H9 (cell line): Measurements from ENCODE around the gene SLC38A3. TPM values are rescaled to one million over a fixed set of nuclear protein-coding genes. Genes with fewer than 3 reads are reported as not detected.

Source experiments
- DNase-seq: peaks from one replicate; pipeline ENCODE4 v3.0.0-alpha.2; 2017
- H2AFZ ChIP-seq: one replicate; pipeline ENCODE4 v1.6.1; 2013; ENCODE audit warnings: mild to moderate bottlenecking, low read length, control low read depth, moderate library complexity
- H2AK5ac ChIP-seq: 2 replicates; pipeline ENCODE4 v1.6.1; 2013; ENCODE audit warnings: low read length, control low read depth, mixed read lengths; ENCODE audit not compliant: insufficient read length
- H2BK120ac ChIP-seq: one replicate; pipeline ENCODE4 v1.6.1; 2013; ENCODE audit warnings: low read depth, mild to moderate bottlenecking, low read length, control low read depth, inconsistent platforms; ENCODE audit not compliant: poor library complexity, severe bottlenecking
- H2BK12ac ChIP-seq: 2 replicates; pipeline ENCODE4 v1.6.1; 2013; ENCODE audit warnings: low read length, control low read depth, mixed read lengths, low read depth; ENCODE audit not compliant: insufficient read length
- H2BK15ac ChIP-seq: 2 replicates; pipeline ENCODE4 v1.6.1; 2013; ENCODE audit warnings: low read depth, low read length, control low read depth
- H2BK20ac ChIP-seq: one replicate; pipeline ENCODE4 v1.6.1; 2013; ENCODE audit warnings: low read depth, mild to moderate bottlenecking, low read length, control low read depth, inconsistent platforms; ENCODE audit not compliant: poor library complexity, severe bottlenecking
- H2BK5ac ChIP-seq: 2 replicates; pipeline ENCODE4 v1.6.1; 2013; ENCODE audit warnings: low read length, control low read depth, mixed read lengths; ENCODE audit not compliant: insufficient read length
- H3K14ac ChIP-seq: 2 replicates; pipeline ENCODE4 v1.6.1; 2013; ENCODE audit warnings: low read length, control low read depth; ENCODE audit not compliant: insufficient read depth
- H3K18ac ChIP-seq: 2 replicates; pipeline ENCODE4 v1.6.1; 2013; ENCODE audit warnings: low read depth, mild to moderate bottlenecking, mixed read lengths, low read length, control low read depth; ENCODE audit not compliant: insufficient read length
- H3K23ac ChIP-seq: 2 replicates; pipeline ENCODE4 v1.6.1; 2013; ENCODE audit warnings: low read length, control low read depth, mixed read lengths, low read depth; ENCODE audit not compliant: insufficient read length
- H3K23me2 ChIP-seq: 2 replicates; pipeline ENCODE4 v1.6.1; 2013; ENCODE audit warnings: low read depth, mild to moderate bottlenecking, mixed read lengths, low read length, control low read depth; ENCODE audit not compliant: insufficient read length, poor library complexity, severe bottlenecking
- H3K27ac ChIP-seq: 2 replicates; pipeline ENCODE4 v1.5.1; 2013; ENCODE audit warnings: low read length, control low read depth, mixed read lengths, low read depth; ENCODE audit not compliant: insufficient read length
- H3K27me3 ChIP-seq: 2 replicates; pipeline ENCODE4 v1.6.1; 2013; ENCODE audit warnings: low read length, control low read depth, inconsistent platforms; ENCODE audit not compliant: insufficient read depth
- H3K4ac ChIP-seq: 2 replicates; pipeline ENCODE4 v1.6.1; 2013; ENCODE audit warnings: low read depth, mild to moderate bottlenecking, control low read depth, inconsistent platforms, low read length, moderate library complexity
- H3K4me1 ChIP-seq: 2 replicates; pipeline ENCODE4 v1.6.1; 2013; ENCODE audit warnings: low read length, control low read depth, inconsistent platforms; ENCODE audit not compliant: insufficient read depth
- H3K4me2 ChIP-seq: 2 replicates; pipeline ENCODE4 v1.6.1; 2013; ENCODE audit warnings: low read length, control low read depth, mixed read lengths; ENCODE audit not compliant: insufficient read length, insufficient read depth
- H3K56ac ChIP-seq: 2 replicates; pipeline ENCODE4 v1.6.1; 2013; ENCODE audit warnings: low read depth, mild to moderate bottlenecking, mixed read lengths, low read length, control low read depth; ENCODE audit not compliant: insufficient read length
- H3K79me1 ChIP-seq: 2 replicates; pipeline ENCODE4 v1.6.1; 2013; ENCODE audit warnings: low read depth, mild to moderate bottlenecking, moderate library complexity, low read length, control low read depth, inconsistent platforms; ENCODE audit not compliant: insufficient read depth, poor library complexity, severe bottlenecking
- H3K79me2 ChIP-seq: 2 replicates; pipeline ENCODE4 v1.6.1; 2013; ENCODE audit warnings: low read length, control low read depth, inconsistent platforms; ENCODE audit not compliant: insufficient read depth
- H3K9ac ChIP-seq: 2 replicates; pipeline ENCODE4 v1.6.1; 2013; ENCODE audit warnings: low read length, control low read depth, mixed read lengths; ENCODE audit not compliant: insufficient read length; ENCODE audit errors: extremely low read depth
- H3K9me3 ChIP-seq: one replicate; pipeline ENCODE4 v1.6.1; 2013; ENCODE audit warnings: low read depth, low read length, inconsistent platforms; ENCODE audit not compliant: control insufficient read depth
- H3T11ph ChIP-seq: one replicate; pipeline ENCODE4 v1.6.1; 2013; ENCODE audit warnings: mild to moderate bottlenecking, low read length, control low read depth, inconsistent platforms
- H4K20me1 ChIP-seq: one replicate; pipeline ENCODE4 v1.6.1; 2013; ENCODE audit not compliant: control insufficient read depth, insufficient read length, insufficient read depth
- H4K5ac ChIP-seq: 2 replicates; pipeline ENCODE4 v1.6.1; 2013; ENCODE audit warnings: low read depth, mild to moderate bottlenecking, mixed read lengths, low read length, control low read depth; ENCODE audit not compliant: insufficient read length
- H4K8ac ChIP-seq: replicated peaks from 2 replicates; pipeline ENCODE4 v1.6.1; 2013; ENCODE audit warnings: low read length, control low read depth, mixed read lengths, low read depth; ENCODE audit not compliant: insufficient read length
- H4K91ac ChIP-seq: 2 replicates; pipeline ENCODE4 v1.6.1; 2013; ENCODE audit warnings: low read depth, mild to moderate bottlenecking, moderate library complexity, mixed read lengths, low read length, control low read depth; ENCODE audit not compliant: insufficient read length
- H3K27ac Mint-ChIP-seq, 3 experiments: 2 replicates in 2 of 3; 3 replicates in 1 of 3; pipeline ENCODE4 v1.8.0; 2020 to 2021; ENCODE audit warnings: mixed read lengths in 3 of 3, mild to moderate bottlenecking in 1 of 3, moderate library complexity in 1 of 3
- H3K27me3 Mint-ChIP-seq: 2 replicates; pipeline ENCODE4 v1.8.0; 2021; ENCODE audit warnings: low read depth, mild to moderate bottlenecking, moderate library complexity, mixed read lengths
- H3K36me3 Mint-ChIP-seq, 3 experiments: 2 replicates in 2 of 3; 3 replicates in 1 of 3; pipeline ENCODE4 v1.8.0; 2020 to 2021; ENCODE audit warnings: low read depth in 3 of 3, mixed read lengths in 3 of 3; ENCODE audit not compliant: insufficient read depth in 1 of 3
- H3K4me1 Mint-ChIP-seq, 2 experiments: 2 replicates each; pipeline ENCODE4 v1.8.0; 2020; ENCODE audit warnings: mixed read lengths in 2 of 2
- H3K4me3 Mint-ChIP-seq, 2 experiments: 2 replicates in 1 of 2; 3 replicates in 1 of 2; pipeline ENCODE4 v1.8.0; 2020 to 2021; ENCODE audit warnings: mild to moderate bottlenecking in 2 of 2, mixed read lengths in 2 of 2, moderate library complexity in 1 of 2
- H3K9me3 Mint-ChIP-seq, 2 experiments: 2 replicates in 1 of 2; 3 replicates in 1 of 2; pipeline ENCODE4 v1.8.0; 2020; ENCODE audit warnings: mild to moderate bottlenecking in 2 of 2, mixed read lengths in 2 of 2, moderate library complexity in 1 of 2
- CTCF ChIP-seq: fragments of 200-600 bp; sonication (generic); conservative IDR thresholded peaks from 3 replicates; pipeline ENCODE4 v1.8.0; 2021; ENCODE audit warnings: antibody characterized with exemption, mild to moderate bottlenecking
- WGBS: extraction: QIAGEN DNeasy Blood & Tissue Kit; methylation state at CpG from one replicate; pipeline ENCODE4 v1.1.7; 2013; ENCODE audit warnings: missing lambda C conversion rate, low lambda C conversion rate, mixed read lengths; ENCODE audit not compliant: insufficient read length; ENCODE audit errors: extremely low coverage; 5-methylcytosine and 5-hydroxymethylcytosine counted together
- total RNA-seq: library from RNA; stranded (reverse); gene quantifications from 2 replicates; pipeline ENCODE4 v1.2.1, GENCODE V29; 2021

SLC38A3 gene
- total RNA-seq, 1 experiment from 2014 or later: 1.4 TPM

DNA sequence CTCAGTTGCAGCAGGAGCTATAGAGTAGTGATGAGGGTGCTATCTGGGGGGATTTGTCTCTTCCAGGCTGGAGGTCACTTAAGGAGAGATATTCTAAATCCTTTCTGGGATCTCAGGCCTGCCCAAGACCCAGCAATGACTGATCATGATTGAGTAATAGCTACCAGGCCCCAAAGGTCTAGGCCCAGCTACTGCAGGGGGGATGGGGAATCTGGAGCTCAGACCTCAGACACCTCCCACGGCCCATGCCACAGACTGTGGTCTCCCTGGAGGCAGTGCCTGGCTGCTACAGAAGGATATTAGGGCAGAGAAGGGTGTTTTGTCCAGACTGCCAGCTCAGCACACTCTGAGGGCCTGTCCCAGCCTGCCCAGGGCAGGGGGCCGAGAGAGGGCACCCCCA is 6.9 kb downstream of the SLC38A3 start:
- DNase-seq: no peak
- WGBS: no CpG with 5 or more reads among the region's 2 CpGs
- Histone ChIP-seq H3K27ac (no peak overlapping the region), H3K4me2 (no peak overlapping the region), H4K91ac (no peak overlapping the region), H2BK12ac (no peak overlapping the region), H3K79me2 (no peaks in the 10 kb centered on the region), H3K4ac (no peak overlapping the region), H3K23ac (no peak overlapping the region), H2AK5ac (no peak overlapping the region), H4K8ac (no peak overlapping the region), H3K9ac (no peak overlapping the region), H2BK15ac (no peak overlapping the region), H3K4me1 (no peaks in the 10 kb centered on the region), H3K18ac (no peak overlapping the region), H4K20me1 (peaks cover 3% of the 10 kb centered on the region), H4K5ac (no peak overlapping the region), H3K23me2 (no peaks in the 10 kb centered on the region), H3K14ac (no peak overlapping the region), H2BK5ac (no peak overlapping the region), H3K56ac (no peak overlapping the region), H3K27me3 (no peaks in the 10 kb centered on the region), H3K79me1 (no peaks in the 10 kb centered on the region), H3K9me3 (no peaks in the 10 kb centered on the region), H3T11ph (no peak overlapping the region), H2BK120ac (no peak overlapping the region), H2BK20ac (no peak overlapping the region), H2AFZ (no peak overlapping the region)
- Mint-ChIP-seq H3K9me3 (no peaks in the 10 kb centered on the region; a peak in 1 of 5 replicates), H3K36me3 (no peaks in the 10 kb centered on the region), H3K4me3 (no peak overlapping the region), H3K27me3 (peaks cover 18% of the 10 kb centered on the region), H3K4me1 (peaks cover 25 to 28% of the 10 kb centered on the region in 2 experiments), H3K27ac (no peak overlapping the region)
- no peak for TF ChIP-seq CTCF
